Esophagus muscularis mucosa (tissue), 4 donors: ENCODE data around the gene CNNM3. TPM values are rescaled to one million over a fixed set of nuclear protein-coding genes. Genes with fewer than 3 reads are reported as not detected.

ENCODE experiments used
- DNase-seq: peaks from one replicate; pipeline ENCODE4 v3.0.0-alpha.2; 2017; ENCODE audit errors: extremely low spot score
- H3K27ac ChIP-seq, 4 donors: fragments of 200-600 bp; sonication (generic); replicated peaks in 1 of 4; 1 replicate in 3 of 4; 2 replicates in 1 of 4; pipeline ENCODE4 v1.5.1; 2016 to 2019; ENCODE audit warnings: mild to moderate bottlenecking in 1 of 4
- H3K27me3 ChIP-seq, 4 donors: fragments of 200-600 bp; sonication (generic); one replicate each; pipeline versions ENCODE4 v1.5.1 to v1.6.0; 2016 to 2019
- H3K36me3 ChIP-seq, 4 donors: fragments of 200-600 bp; sonication (generic); one replicate each; pipeline ENCODE4 v1.5.1; 2016 to 2019
- H3K4me1 ChIP-seq, 4 donors: fragments of 200-600 bp; sonication (generic); one replicate each; pipeline ENCODE4 v1.5.1; 2016 to 2019
- H3K4me3 ChIP-seq, 4 donors: fragments of 200-600 bp; sonication (generic); 1 replicate in 2 of 4; 2 replicates in 2 of 4; pipeline ENCODE4 v1.5.1; 2016 to 2019; ENCODE audit warnings: mild to moderate bottlenecking in 4 of 4, moderate library complexity in 1 of 4
- H3K9me3 ChIP-seq, 4 donors: fragments of 200-600 bp; sonication (generic); 1 replicate in 3 of 4; 2 replicates in 1 of 4; pipeline ENCODE4 v1.5.1; 2016 to 2019
- CTCF ChIP-seq, 3 experiments: fragments of 200-600 bp in 2 of 3; fragments of 450-650 bp in 1 of 3; sonication (generic) in 2 of 3; IDR thresholded peaks; one replicate each; pipeline ENCODE4 v1.5.1; 2017 to 2019; ENCODE audit warnings: antibody characterized with exemption in 3 of 3, mild to moderate bottlenecking in 2 of 3, moderate library complexity in 1 of 3
- EP300 ChIP-seq: sonication (generic); formaldehyde crosslinking; IDR thresholded peaks from one replicate; pipeline ENCODE4 v1.6.1; 2017; ENCODE audit warnings: antibody characterized with exemption
- POLR2A ChIP-seq: fragments of 450-650 bp; IDR thresholded peaks from one replicate; pipeline ENCODE4 v1.6.1; 2017; ENCODE audit warnings: antibody characterized with exemption, moderate library complexity, mild to moderate bottlenecking, low read depth
- POLR2AphosphoS5 ChIP-seq, 2 donors: sonication (generic); formaldehyde crosslinking; IDR thresholded peaks; one replicate each; pipeline ENCODE4 v1.6.1; 2017; ENCODE audit warnings: antibody characterized with exemption in 2 of 2
- WGBS: methylation state at CpG from one replicate; pipeline ENCODE4 v1.1.5; 2018; 5-methylcytosine and 5-hydroxymethylcytosine counted together
- intact Hi-C: fragments of 100-400 bp; cut with DNase I; formaldehyde crosslinking; loops from one replicate; pipeline ENCODE4 v1.15.1; 2023
- total RNA-seq, 4 donors: library from RNA; depleted of rRNA; stranded (reverse); fragments of >200 nt; gene quantifications; one replicate each; pipeline versions ENCODE4 v1.1.0 to v1.2.1, GENCODE V29; 2016

The CNNM3 gene
- total RNA-seq, 4 donors from 2014 or later = 11.8 to 30.3 (median 22.1) TPM

GRCh38 chr2:96770442-96771202 lies 45.4 kb upstream of the CNNM3 start:
- no peaks in the 10 kb centered on the region for H3K27me3 ChIP-seq
- no peak for TF ChIP-seq CTCF (IDR thresholded peaks at IDR 0.05)
- no peak for TF ChIP-seq POLR2AphosphoS5 (IDR thresholded peaks at IDR 0.05)
- no peak for TF ChIP-seq EP300
- TF ChIP-seq POLR2A = no peak
- WGBS = 93% methylated on average over 22 of the region's 25 CpGs
- intact Hi-C loops = no loop called here
- H3K36me3 ChIP-seq = peaks cover 0 to 5% (median 0%) of the 10 kb centered on the region in 4 donors
- no peaks in the 10 kb centered on the region for H3K9me3 ChIP-seq
- peaks cover 9 to 36% (median 26%) of the 10 kb centered on the region in 4 donors for H3K4me1 ChIP-seq
- H3K4me3 ChIP-seq = no peak overlapping the region
- peak overlapping the region in 1 of 4 donors; percentile 30 for H3K27ac ChIP-seq
- DNase-seq = no peak

- Histone ChIP-seq H3K27ac (no peak overlapping the region), H3K27me3 (no peaks in the 10 kb centered on the region), H3K4me1 (peaks cover 9 to 31% (median 23%) of the 10 kb centered on the region in 4 donors), H3K4me3 (no peak overlapping the region), H3K9me3 (no peaks in the 10 kb centered on the region), H3K36me3 (peaks cover 0 to 5% (median 0%) of the 10 kb centered on the region in 4 donors)
- no peak for DNase-seq
- WGBS = 90% methylated on average over 17 of the region's 20 CpGs
- no peak for TF ChIP-seq EP300
- TF ChIP-seq CTCF (IDR thresholded peaks at IDR 0.05) = no peak
- no peak for TF ChIP-seq POLR2AphosphoS5 (IDR thresholded peaks at IDR 0.05)
- no peak for TF ChIP-seq POLR2A
- intact Hi-C loops = no loop called here
Observed at GRCh38 chr2:96771796-96772618, 44.1 kb upstream of the CNNM3 start.

GRCh38 chr2:96772903-96773671 lies 43.0 kb upstream of the CNNM3 start:
- WGBS = 92% methylated on average over 12 of the region's 12 CpGs
- no peaks in the 10 kb centered on the region for H3K9me3 ChIP-seq
- TF ChIP-seq CTCF (IDR thresholded peaks at IDR 0.05) = no peak
- TF ChIP-seq EP300 = no peak
- TF ChIP-seq POLR2A = no peak
- no peak for TF ChIP-seq POLR2AphosphoS5 (IDR thresholded peaks at IDR 0.05)
- DNase-seq = no peak
- peaks cover 9 to 31% (median 22%) of the 10 kb centered on the region in 4 donors for H3K4me1 ChIP-seq
- H3K27me3 ChIP-seq = no peaks in the 10 kb centered on the region
- no peak overlapping the region for H3K4me3 ChIP-seq
- intact Hi-C loops = no loop called here
- H3K36me3 ChIP-seq = no peaks in the 10 kb centered on the region
- no peak overlapping the region for H3K27ac ChIP-seq

- peak overlapping the region in 2 of 4 donors; percentile 20 to 33 for H3K4me3 ChIP-seq
- no peaks in the 10 kb centered on the region for H3K36me3 ChIP-seq
- intact Hi-C loops = no loop called here
- WGBS = 81% methylated on average over 7 of the region's 7 CpGs
- TF ChIP-seq EP300 (no peak), POLR2A (no peak), POLR2AphosphoS5 (IDR thresholded peaks at IDR 0.05) (no peak), CTCF (IDR thresholded peaks at IDR 0.05) (no peak)
- no peaks in the 10 kb centered on the region for H3K27me3 ChIP-seq
- peaks cover 9 to 24% (median 21%) of the 10 kb centered on the region in 4 donors for H3K4me1 ChIP-seq
- H3K27ac ChIP-seq = no peak overlapping the region
- DNase-seq = no peak
- no peaks in the 10 kb centered on the region for H3K9me3 ChIP-seq
Observed at GRCh38 chr2:96773922-96774321, 42.1 kb upstream of the CNNM3 start.
